SK-N-SH treated with all-trans-retinoic acid at 6 μM for 48 hours (cell line): ENCODE results near the gene A3GALT2.

Experiments used
- ATAC-seq: fragments of 200-7000 bp; cut with Tn5 transposase; 3 replicates; pipeline ENCODE4 v1.9.1; 2020; ENCODE audit warnings: mild to moderate bottlenecking, moderate library complexity
- ARNTL ChIP-seq: fragments of 450-650 bp; formaldehyde crosslinking; IDR thresholded peaks from 2 replicates; pipeline ENCODE4 v1.5.0; 2020; ENCODE audit warnings: low read depth, mild to moderate bottlenecking, moderate library complexity, borderline replicate concordance
- BACH2 ChIP-seq: fragments of 250-450 bp; sonication (Bioruptor Pico); IDR thresholded peaks from 2 replicates; pipeline ENCODE4 v1.9.0; 2021; ENCODE audit warnings: mild to moderate bottlenecking, borderline replicate concordance
- CSDC2 ChIP-seq: fragments of 250-450 bp; sonication (Bioruptor Pico); IDR thresholded peaks from 2 replicates; pipeline ENCODE4 v1.5.0; 2020; ENCODE audit warnings: mild to moderate bottlenecking, moderate library complexity
- ESRRG ChIP-seq: fragments of 250-450 bp; sonication (Bioruptor Pico); IDR thresholded peaks from 2 replicates; pipeline ENCODE4 v1.6.1; 2021; ENCODE audit warnings: mild to moderate bottlenecking
- GLIS3 ChIP-seq: fragments of 250-450 bp; sonication (Bioruptor Pico); IDR thresholded peaks from 2 replicates; pipeline ENCODE4 v1.5.0; 2020; ENCODE audit warnings: mild to moderate bottlenecking, moderate library complexity
- ISL1 ChIP-seq: fragments of 250-450 bp; sonication (Bioruptor Pico); IDR thresholded peaks from 2 replicates; pipeline ENCODE4 v2.1.2; 2022; ENCODE audit warnings: mild to moderate bottlenecking, moderate library complexity
- OSR1 ChIP-seq: fragments of 250-450 bp; sonication (Bioruptor Pico); IDR thresholded peaks from 2 replicates; pipeline ENCODE4 v1.8.0; 2022; ENCODE audit warnings: moderate library complexity, mild to moderate bottlenecking, inconsistent platforms
- PPARA ChIP-seq: fragments of 250-450 bp; sonication (Bioruptor Pico); IDR thresholded peaks from 2 replicates; pipeline ENCODE4 v1.5.0; 2020; ENCODE audit warnings: mild to moderate bottlenecking, borderline replicate concordance
- RARB ChIP-seq: fragments of 250-450 bp; sonication (Bioruptor Pico); IDR thresholded peaks from 2 replicates; pipeline ENCODE4 v1.8.0; 2021; ENCODE audit warnings: mild to moderate bottlenecking, moderate library complexity
- SNAI2 ChIP-seq: fragments of 250-450 bp; sonication (Bioruptor Pico); IDR thresholded peaks from 2 replicates; pipeline ENCODE4 v1.5.0; 2020; ENCODE audit warnings: mild to moderate bottlenecking, moderate library complexity
- TCF4 ChIP-seq: fragments of 250-450 bp; sonication (Bioruptor Pico); IDR thresholded peaks from 2 replicates; pipeline ENCODE4 v1.8.0; 2021; ENCODE audit warnings: mild to moderate bottlenecking, moderate library complexity, borderline replicate concordance
- TOX ChIP-seq: fragments of 250-450 bp; sonication (Bioruptor Pico); IDR thresholded peaks from 2 replicates; pipeline ENCODE4 v1.8.0; 2021; ENCODE audit warnings: mild to moderate bottlenecking, moderate library complexity, borderline replicate concordance
- ZFP3 ChIP-seq: fragments of 250-450 bp; sonication (Bioruptor Pico); IDR thresholded peaks from 2 replicates; pipeline ENCODE4 v1.5.0; 2020; ENCODE audit warnings: mild to moderate bottlenecking, moderate library complexity
- ZNF70 ChIP-seq: fragments of 450-650 bp; formaldehyde crosslinking; IDR thresholded peaks from 2 replicates; pipeline ENCODE4 v1.5.0; 2020; ENCODE audit warnings: mild to moderate bottlenecking, moderate library complexity
- ZNF8 ChIP-seq: fragments of 450-650 bp; formaldehyde crosslinking; IDR thresholded peaks from 2 replicates; pipeline ENCODE4 v1.5.0; 2020; ENCODE audit warnings: mild to moderate bottlenecking, moderate library complexity
- TF ChIP-seq, protein P1 (sequence below): fragments of 250-450 bp; sonication (Bioruptor Pico); IDR thresholded peaks from 2 replicates; pipeline ENCODE4 v1.5.1; 2021; ENCODE audit warnings: mild to moderate bottlenecking, moderate library complexity
- TF ChIP-seq, protein P2 (sequence below): fragments of 250-450 bp; sonication (Bioruptor Pico); IDR thresholded peaks from 2 replicates; pipeline ENCODE4 v1.8.0; 2021; ENCODE audit warnings: low read depth, mild to moderate bottlenecking, moderate library complexity, borderline replicate concordance
- TF ChIP-seq, protein P3 (sequence below): fragments of 250-450 bp; sonication (Bioruptor Pico); IDR thresholded peaks from 2 replicates; pipeline ENCODE4 v1.5.1; 2020; ENCODE audit warnings: low read depth, mild to moderate bottlenecking, moderate library complexity
- TF ChIP-seq, protein P4 (sequence below): fragments of 250-450 bp; sonication (Bioruptor Pico); IDR thresholded peaks from 2 replicates; pipeline ENCODE4 v1.5.0; 2020; ENCODE audit warnings: mild to moderate bottlenecking, moderate library complexity

The A3GALT2 gene

DNA sequence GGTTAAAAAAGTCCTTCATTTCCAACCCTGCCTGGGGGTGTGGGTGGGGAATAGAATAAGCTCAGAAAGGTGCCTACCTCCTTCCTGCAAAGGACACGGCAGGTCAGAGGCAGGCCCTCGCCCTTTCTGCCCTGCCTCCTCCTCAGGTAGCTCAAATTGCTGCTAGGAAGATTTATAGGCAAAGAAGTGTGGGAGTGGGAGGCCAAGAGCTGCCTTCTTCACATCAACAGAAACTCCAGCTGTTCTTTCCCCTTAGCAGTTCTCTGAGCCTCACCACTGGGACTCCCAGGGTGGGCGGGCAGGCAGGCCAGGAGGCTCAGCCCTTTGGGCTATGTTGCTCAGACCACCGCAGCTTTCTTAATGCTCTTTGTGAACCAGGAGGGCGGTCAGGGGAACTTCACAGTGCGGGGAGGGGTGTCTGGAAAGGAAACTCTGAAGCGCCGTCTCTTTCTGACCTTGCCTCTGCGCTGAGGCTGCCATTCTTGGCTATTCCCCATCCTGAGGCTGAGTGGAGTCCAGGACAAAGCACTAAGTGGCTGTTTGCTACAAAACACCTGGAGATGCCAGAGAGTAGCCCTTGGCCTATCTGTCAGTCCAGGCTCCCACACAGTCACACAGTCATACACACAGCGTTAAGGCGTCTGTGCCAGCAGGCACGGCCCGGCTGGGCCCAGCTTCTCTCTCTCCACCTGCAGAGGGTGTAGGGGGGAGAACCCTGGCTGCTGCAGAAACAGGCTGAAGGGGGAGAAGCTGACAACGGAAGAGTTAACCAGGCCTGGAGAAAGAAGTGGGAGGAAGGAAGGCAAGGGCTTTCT lies 3.0 kb upstream of the A3GALT2 start (continued):
- TF ChIP-seq ZNF8 (CRISPR knock-in tag), result no peak
- TF ChIP-seq, protein P1, sequence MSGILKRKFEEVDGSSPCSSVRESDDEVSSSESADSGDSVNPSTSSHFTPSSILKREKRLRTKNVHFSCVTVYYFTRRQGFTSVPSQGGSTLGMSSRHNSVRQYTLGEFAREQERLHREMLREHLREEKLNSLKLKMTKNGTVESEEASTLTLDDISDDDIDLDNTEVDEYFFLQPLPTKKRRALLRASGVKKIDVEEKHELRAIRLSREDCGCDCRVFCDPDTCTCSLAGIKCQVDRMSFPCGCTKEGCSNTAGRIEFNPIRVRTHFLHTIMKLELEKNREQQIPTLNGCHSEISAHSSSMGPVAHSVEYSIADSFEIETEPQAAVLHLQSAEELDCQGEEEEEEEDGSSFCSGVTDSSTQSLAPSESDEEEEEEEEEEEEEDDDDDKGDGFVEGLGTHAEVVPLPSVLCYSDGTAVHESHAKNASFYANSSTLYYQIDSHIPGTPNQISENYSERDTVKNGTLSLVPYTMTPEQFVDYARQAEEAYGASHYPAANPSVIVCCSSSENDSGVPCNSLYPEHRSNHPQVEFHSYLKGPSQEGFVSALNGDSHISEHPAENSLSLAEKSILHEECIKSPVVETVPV (CRISPR knock-in tag), result no peak

DNA sequence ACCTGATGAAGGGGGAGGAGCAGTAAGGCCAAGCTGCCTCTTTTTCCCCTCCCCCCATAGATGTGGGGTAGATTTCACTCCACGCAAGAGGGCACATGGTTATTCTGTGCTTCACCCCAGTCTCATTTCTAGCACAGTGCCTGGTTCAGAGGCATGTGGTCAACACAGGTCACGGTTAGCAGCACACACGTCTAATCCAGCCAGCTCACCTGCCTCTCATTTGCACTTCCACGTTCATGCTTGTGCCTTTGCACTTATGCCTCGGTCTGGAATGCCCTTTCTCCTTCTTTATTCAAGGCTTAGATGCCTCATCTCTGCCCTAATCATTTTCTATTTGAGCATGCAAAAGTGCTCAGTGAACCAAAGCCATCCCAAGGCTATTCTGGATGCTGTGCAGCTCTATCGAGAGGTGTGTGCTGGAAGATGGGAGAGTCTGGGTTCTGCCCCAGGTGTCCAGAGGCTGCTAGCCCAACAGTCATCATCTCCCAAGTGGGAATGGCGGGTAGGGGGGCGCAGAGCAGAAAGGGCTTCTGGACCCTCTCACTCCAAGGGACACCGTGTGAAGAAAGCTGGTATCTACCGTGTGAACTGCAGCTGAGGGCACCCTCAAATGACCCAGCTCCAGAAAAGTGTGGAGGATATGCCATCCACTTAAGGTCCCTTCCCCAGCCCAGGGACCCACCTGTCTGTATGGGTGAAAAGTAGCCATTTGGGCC lies 2.1 kb upstream of the A3GALT2 start:
- ATAC-seq, result no peak
- no peak for TF ChIP-seq ARNTL (CRISPR knock-in tag)
- TF ChIP-seq PPARA (CRISPR knock-in tag), result no peak
- no peak for TF ChIP-seq GLIS3 (CRISPR knock-in tag)

DNA sequence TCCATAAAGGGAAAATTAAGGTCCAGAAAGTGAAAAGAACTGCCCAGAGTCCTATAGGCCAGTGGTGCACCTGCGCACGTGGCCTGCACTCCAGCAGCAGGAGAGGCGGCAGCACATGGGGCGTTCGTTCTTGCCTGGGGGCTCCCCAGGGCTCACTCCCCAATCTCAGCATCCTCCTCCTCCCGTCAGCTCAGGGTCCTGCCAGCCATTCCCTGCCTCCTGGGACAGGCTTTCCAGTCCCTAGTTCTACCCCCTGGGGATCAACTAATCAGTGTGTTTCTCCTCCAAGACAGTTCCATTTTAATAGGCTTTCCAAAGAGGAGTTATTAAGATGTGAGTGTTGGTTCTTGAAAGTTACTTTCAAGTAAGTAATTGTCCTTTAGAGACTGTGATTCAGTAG lies 1.2 kb upstream of the A3GALT2 start:
- no peak for ATAC-seq
- TF ChIP-seq SNAI2 (CRISPR knock-in tag), result no peak
- no peak for TF ChIP-seq BACH2 (CRISPR knock-in tag)
- TF ChIP-seq, protein P2, sequence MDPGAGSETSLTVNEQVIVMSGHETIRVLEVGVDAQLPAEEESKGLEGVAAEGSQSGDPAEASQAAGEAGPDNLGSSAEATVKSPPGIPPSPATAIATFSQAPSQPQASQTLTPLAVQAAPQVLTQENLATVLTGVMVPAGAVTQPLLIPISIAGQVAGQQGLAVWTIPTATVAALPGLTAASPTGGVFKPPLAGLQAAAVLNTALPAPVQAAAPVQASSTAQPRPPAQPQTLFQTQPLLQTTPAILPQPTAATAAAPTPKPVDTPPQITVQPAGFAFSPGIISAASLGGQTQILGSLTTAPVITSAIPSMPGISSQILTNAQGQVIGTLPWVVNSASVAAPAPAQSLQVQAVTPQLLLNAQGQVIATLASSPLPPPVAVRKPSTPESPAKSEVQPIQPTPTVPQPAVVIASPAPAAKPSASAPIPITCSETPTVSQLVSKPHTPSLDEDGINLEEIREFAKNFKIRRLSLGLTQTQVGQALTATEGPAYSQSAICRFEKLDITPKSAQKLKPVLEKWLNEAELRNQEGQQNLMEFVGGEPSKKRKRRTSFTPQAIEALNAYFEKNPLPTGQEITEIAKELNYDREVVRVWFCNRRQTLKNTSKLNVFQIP (CRISPR knock-in tag), result no peak
- TF ChIP-seq RARB (CRISPR knock-in tag), result no peak
- no peak for TF ChIP-seq OSR1
- TF ChIP-seq ZNF70 (CRISPR knock-in tag), result no peak
- TF ChIP-seq TCF4, result no peak
- TF ChIP-seq, protein P3, sequence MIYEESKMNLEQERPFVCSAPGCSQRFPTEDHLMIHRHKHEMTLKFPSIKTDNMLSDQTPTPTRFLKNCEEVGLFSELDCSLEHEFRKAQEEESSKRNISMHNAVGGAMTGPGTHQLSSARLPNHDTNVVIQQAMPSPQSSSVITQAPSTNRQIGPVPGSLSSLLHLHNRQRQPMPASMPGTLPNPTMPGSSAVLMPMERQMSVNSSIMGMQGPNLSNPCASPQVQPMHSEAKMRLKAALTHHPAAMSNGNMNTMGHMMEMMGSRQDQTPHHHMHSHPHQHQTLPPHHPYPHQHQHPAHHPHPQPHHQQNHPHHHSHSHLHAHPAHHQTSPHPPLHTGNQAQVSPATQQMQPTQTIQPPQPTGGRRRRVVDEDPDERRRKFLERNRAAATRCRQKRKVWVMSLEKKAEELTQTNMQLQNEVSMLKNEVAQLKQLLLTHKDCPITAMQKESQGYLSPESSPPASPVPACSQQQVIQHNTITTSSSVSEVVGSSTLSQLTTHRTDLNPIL (CRISPR knock-in tag), result no peak

DNA sequence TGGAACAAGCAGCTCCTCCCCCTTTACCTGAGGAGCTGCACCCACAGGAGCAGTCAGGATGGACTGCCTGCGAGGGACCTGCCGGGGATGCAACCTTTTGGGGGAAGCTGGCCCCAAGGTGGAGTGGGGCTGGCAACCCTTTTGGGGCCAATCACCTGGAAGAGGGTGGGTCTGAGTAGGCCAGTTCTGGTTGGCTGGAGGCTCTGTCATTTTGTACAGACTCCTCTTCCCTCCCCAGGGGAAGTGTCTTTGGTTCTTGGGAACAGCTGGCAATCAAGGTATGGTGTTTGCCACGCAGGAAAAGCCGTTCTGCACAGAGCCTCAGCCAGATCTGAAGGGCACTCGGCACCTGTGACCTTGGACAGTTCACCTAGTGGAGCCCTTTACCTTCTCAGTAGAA lies 280 bp upstream of the A3GALT2 start:
- no peak for TF ChIP-seq ISL1 (CRISPR knock-in tag)
- 0 out of 2 replicates have a peak, but pooled peaks have one; percentile 31 for TF ChIP-seq RARB (CRISPR knock-in tag)
- peak; percentile 2; the same call in 2 of the 3 replicates for ATAC-seq

DNA sequence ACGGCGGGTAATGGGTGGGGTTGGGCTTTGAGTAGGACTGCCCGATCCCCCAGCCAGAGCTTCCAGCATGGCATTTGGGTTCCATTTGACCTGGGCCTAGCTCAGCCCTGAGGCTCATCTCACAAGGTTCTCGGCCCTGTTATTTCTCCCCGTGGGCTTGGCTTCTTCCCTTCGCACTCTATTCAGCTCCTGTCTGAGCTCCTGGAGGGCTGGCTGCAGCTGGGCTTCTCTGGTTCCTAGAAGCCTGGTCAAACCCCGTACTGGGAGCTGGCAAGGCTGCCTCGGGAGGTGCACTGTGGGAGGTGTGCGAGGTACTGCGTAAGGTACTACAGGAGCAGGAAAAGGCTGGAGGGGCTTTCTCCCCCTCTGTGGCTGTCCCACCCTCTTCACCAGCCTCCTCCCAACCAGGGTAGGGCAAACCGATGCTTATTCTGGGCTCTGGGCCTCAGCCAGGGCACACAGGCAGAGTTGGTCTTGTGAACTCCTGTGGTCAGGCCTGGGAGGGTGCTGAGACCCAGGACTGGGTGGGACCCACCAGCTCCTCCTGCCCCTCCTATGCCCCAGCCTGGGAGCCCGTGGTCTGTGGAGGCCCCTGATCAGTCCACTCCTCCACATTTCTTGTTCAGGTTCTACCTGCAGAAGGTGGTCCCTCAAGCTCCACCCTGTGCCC lies 814 bp downstream of the A3GALT2 start:
- peak; percentile 33 for ATAC-seq
- TF ChIP-seq SNAI2 (CRISPR knock-in tag) (no peak), ZFP3 (CRISPR knock-in tag) (no peak), TOX (CRISPR knock-in tag) (no peak), ZNF8 (CRISPR knock-in tag) (no peak), OSR1 (no peak), CSDC2 (CRISPR knock-in tag) (no peak), ISL1 (CRISPR knock-in tag) (no peak), RARB (CRISPR knock-in tag) (no peak), PPARA (CRISPR knock-in tag) (no peak), GLIS3 (CRISPR knock-in tag) (no peak), TCF4 (no peak), BACH2 (CRISPR knock-in tag) (no peak), ESRRG (CRISPR knock-in tag) (no peak), ZNF70 (CRISPR knock-in tag) (no peak)
- TF ChIP-seq, protein P3 (CRISPR knock-in tag), result no peak
- TF ChIP-seq, protein P1 (CRISPR knock-in tag), result no peak
- TF ChIP-seq, protein P4, sequence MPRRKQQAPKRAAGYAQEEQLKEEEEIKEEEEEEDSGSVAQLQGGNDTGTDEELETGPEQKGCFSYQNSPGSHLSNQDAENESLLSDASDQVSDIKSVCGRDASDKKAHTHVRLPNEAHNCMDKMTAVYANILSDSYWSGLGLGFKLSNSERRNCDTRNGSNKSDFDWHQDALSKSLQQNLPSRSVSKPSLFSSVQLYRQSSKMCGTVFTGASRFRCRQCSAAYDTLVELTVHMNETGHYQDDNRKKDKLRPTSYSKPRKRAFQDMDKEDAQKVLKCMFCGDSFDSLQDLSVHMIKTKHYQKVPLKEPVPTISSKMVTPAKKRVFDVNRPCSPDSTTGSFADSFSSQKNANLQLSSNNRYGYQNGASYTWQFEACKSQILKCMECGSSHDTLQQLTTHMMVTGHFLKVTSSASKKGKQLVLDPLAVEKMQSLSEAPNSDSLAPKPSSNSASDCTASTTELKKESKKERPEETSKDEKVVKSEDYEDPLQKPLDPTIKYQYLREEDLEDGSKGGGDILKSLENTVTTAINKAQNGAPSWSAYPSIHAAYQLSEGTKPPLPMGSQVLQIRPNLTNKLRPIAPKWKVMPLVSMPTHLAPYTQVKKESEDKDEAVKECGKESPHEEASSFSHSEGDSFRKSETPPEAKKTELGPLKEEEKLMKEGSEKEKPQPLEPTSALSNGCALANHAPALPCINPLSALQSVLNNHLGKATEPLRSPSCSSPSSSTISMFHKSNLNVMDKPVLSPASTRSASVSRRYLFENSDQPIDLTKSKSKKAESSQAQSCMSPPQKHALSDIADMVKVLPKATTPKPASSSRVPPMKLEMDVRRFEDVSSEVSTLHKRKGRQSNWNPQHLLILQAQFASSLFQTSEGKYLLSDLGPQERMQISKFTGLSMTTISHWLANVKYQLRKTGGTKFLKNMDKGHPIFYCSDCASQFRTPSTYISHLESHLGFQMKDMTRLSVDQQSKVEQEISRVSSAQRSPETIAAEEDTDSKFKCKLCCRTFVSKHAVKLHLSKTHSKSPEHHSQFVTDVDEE (CRISPR knock-in tag), result no peak
